ENCODE measurements around the gene FAM135A.
A peak's percentile ranks its signal among the peaks of the same experiment; 100 is the strongest.

FAM135A gene

DNA sequence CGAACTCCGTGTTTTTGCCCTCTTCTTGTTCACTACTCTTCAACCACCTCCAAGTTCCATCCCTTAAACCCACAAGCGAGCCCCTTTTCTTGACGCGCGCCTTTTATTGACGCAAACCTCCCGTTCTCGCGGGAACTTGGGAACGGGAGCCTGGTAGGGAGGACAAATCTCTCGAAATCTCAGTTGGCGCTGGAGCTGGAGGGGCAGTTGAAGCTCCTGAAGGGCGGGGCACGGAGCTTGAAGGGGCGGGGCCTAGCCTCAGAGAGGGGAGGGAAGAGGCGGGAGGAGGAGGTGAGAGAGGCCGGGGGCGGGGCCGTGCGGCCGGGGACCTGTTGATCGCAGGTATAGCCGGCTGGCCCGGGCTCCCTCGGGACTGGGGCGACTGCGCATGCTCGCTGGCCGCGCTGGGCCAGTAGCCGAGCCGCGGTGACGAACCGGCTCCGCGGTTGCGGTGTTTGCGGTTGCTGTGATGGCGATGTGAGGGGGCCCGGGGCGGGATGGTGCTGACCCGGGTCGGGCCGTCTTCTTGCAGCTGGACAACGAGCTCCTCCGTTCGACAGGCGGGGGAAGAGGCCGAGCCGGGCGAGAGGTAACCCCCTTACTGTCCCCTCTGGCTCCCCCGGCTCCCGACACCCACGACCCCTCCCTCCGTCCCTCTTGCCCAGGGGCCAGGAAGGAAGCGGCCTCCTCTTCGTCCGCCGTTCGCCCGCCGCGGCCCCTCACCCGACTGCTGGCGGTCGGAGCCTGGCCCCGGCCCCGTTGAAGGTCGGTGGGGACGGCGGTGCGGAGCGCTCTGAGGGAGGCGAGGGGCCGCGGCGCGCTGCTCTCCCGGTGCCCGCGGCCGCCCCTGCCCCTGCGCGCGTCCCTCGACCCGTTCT is at the start of gene FAM135A:
Gene FAM135A, plus strand, starts transcription at position 395 of the 878 bp plus-strand sequence. CDS start 14,835 bp downstream, outside the sequence.
- DNase-seq = peak; percentile 93

DNA sequence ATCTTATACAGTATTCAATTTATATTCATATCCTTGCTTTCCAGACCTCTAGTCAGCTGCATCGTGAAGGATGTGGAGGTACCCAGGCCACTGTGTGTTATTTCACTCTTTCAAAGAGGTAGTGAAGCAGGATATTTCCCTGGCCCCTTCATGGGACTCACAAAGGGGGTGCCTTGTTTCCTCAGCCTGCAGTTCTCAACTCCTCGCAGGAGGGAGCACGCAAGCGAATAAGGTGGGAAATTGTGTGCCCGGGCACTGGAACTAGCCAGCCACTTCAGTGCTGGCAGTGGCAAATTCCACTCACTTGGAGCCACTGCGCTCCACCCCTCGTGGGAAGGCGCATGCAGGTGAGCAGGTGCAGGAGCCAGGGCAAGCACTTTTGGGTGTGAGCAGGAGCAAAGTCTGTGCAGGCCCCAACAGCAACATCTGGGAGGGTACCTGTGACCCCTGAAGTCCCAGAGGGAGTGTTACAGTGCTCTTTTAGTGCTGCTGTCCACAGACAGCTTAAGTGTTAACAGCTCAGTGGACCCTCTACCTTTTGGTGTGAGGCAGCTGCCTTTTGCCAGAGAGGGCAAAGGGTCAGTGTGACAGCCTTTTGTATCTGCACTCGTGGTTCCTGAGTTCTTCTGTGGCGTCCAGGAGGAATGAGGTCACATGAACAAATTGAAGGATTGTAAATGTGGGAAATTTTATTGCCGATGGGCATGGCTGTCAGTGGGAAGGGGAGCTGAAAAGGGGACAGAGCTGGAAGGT is 49.4 kb upstream of the FAM135A start:
- DNase-seq = no peak

DNA sequence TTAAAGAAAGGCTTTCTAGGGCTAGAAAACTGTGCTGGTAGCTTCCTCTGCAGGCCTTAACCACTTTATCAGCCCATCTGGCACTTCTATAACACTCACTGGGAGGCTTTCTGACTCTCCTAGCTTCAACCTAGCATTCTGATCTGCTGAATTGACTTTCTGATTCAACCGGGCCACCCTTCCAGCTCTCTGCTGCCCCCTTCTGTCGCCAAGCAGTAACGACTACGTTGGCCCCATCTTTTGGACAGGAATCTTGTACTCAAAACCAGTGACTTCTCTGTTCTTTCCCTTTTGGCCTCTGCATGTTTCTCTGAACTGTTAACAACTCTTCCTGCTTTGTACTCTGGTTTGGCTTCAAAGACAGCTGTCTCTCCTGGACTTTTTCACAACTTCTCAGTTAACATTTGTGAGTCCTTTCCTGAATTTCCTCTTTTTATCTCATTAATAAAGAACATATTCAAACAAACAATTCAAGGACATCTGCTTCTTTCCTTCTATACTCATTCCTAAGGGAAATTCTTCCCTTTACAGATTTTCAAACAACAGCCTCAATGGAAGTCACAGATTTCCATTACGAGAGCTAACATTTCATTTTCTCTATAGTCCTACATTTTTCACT is 43.9 kb upstream of the FAM135A start:
- peak; percentile 34 for DNase-seq

DNA sequence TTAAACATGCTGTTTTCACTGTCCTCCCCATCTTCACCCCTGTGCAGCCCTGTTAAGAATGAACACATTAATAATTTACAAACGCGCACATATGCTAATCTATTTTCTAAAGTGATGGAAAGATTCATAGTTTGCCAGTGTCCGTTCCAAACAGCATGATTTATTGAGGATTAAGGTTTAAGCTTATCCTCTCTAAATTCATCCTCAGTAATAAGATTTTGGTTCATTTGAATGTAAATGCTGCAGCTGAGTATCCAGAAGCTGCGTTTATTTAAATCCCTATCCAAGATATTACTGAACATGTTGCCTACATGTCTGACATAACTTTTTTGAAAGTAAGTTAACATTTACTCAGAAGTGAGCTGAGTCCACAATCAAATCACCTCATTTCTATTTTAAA is 42.8 kb upstream of the FAM135A start:
- no peak for DNase-seq

DNA sequence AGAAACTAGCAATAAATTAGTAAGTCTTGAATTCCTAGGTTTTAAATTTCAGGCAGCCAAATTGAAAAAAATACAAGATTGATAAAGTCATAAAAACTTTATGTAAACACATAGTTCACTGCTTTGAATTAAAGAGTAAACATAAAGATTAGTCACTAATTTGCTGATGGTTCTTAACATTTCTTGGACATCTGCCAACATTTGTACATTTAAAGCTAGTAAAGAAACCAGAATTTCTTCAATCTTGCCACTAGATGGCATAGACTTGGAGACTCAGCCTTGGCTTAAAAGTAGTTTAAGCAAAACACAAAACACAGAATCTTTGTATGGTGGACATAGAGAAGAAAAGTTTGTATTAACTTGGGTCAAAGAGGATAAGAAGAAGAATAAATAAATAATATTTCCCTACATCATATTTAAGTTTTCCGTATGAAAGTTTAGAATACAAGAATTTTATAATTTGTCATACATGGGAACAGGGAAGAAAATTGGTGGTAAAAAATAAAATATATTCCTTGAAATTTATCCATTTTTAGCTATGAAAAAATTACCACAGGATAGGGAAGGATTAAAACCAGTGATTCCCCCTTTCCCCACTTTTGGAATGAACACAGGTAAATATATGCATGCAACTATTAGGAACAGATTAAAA is 41.7 kb upstream of the FAM135A start:
- peak; percentile 54 for DNase-seq

DNA sequence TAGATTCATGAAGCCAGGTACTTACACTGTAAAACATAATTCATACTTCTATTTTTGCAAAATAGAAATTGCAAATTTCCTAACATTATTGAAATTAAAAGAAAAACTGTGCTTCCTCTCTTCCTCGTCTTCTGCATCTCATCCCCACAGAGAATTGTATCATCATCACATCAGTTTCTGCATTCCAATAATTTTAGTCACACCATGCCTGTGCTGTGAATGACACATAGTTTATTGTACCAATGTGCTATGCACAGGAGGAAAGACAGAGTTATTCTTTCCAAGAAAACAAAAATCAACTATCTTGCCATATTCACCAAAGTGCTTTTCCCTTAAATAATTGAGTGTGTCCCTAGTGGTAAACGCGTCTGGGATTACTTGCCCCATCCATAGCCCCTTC is 38.1 kb upstream of the FAM135A start:
- DNase-seq = no peak

DNA sequence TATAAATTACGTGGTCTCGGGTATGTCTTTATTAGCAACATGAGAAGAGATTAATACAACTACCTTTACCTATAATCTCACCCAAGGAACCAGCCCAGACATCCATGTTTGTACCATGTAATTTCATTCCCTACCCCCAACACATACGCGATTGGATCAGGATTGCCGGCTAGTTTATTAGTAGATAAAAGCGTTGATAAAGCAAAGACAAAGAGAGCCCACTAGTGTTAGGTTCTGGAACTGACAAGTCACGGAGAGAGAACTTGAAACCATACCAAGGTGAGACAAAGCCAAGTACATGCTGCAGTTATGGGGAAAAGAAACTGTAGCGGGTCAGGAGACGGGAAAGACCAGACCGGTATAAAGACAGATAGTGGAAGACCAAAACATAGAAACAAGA is 37.4 kb upstream of the FAM135A start:
- no peak for DNase-seq

DNA sequence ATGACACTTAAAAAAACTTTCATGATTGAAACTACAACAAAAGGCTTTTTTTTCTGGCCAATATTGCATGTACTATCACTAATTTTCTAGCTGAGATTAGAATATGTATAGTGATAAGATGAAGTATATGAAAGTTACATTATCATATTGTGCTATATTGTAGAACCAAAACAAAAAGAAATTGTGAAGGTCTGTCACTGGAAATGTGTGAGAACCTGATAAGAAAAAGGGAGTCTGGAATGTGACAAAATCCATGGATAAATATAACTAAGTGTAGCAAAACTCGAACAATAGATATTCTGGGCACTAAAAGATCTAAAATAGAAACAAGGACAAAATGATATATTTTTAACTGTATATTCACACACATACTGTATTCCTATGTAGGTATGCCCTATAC is 36.7 kb upstream of the FAM135A start:
- no peak for DNase-seq

DNA sequence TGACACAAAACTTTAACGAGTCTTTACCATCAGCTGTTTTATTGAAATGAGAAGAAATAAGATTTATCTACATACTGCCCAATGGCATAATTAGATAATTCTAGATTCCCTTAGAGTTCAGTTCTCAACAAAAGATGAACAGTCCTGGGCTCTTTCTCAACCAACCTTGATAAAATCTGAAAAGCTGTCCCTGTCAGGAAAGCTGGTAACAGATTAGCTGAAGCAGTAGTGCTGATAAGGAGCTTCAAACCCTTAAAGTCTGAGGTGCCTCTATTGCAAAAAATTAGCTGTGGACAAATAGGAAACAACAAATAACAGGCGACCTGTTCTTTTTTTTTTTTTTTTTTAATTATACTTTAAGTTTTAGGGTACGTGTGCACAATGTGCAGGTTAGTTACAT is 35.9 kb upstream of the FAM135A start:
- DNase-seq = no peak

DNA sequence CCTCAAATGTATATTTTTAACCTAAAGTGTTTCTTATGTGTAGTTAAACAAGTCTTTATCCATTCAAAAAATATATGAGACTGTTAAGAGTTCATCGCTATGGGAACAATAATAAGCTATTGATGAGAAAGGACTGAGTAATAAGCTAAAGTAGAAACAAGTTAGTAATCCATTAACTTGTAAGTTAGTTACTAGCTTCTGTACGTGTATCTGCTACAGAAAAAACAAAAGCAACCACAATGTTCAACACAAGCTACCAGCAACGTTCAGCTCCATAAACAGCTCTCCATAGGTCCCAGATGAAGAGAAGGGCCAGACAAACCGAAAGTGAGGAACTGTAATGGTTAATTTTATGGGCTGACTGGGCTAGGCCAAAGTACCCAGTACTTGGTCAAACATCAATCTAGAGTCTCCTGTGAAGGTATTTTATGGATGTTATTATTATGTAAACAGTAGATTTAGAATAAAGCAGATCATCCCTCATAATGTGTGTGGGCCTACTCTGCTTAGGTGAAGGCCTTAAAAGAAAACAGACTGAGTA is 33.8 kb upstream of the FAM135A start:
- DNase-seq = no peak

DNA sequence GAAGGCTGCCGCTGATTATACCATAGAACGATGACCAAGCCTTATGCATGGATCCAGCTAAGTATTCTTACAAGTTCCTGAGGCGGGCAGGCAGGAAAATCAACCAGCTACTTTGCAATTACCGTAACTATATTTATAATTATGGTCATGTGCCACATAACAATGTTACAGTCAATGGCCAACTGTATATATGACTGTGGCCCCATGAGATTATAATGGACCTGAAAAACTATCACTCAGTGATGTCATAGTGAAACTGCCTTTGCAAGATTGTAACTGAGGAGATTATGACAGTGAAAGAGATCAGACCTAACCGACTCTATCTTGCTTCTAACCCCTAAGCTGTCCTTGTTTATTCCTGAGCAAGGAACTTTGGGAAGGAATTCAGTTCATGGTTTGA is 33.1 kb upstream of the FAM135A start:
- no peak for DNase-seq

DNA sequence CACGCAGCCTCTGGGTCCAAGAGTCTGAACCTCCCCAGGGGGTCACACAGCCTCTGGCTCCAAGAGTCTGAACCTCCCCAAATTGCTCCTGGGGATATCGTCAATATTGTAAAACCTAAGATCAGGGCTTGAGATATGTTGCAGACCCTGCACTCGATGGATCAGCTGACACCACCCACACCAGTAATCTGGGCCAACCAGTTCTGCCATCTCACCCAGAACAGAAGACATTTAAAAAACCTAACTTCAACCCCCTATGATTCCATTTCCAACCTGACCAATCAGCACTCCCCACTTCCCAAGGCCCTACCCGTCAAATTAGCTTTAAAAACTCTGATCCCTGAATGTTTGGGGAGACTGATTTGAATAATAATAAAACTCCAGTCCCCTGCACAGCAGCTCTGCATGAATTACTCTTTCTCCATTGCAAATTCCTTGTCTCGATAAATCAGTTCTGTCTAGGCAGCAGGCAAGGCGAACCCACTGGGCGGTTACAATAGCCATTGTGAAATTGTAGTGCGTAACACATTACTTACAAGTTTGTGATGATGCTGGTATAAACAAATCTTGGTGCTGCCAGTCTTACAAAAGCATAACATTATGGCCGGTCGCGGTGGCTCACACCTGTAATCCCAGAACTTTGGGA is 32.4 kb upstream of the FAM135A start:
- DNase-seq = no peak

DNA sequence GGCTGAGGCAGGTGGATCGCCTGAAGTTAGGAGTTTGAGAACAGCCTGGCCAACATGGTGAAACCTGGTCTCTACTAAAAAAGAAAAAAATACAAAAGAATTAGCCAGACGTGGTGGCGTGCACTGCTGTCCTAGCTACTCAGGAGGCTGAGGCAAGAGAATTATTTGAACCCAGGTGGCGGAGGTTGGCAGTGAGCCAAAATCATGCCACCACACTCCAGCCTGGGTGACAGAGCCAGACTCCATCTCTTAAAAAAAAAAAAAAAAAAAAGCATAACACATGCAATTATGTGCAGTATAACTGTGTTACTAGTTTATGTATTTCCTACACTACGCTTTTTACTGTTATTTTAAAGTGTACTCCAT is 31.9 kb upstream of the FAM135A start:
- no peak for DNase-seq

DNA sequence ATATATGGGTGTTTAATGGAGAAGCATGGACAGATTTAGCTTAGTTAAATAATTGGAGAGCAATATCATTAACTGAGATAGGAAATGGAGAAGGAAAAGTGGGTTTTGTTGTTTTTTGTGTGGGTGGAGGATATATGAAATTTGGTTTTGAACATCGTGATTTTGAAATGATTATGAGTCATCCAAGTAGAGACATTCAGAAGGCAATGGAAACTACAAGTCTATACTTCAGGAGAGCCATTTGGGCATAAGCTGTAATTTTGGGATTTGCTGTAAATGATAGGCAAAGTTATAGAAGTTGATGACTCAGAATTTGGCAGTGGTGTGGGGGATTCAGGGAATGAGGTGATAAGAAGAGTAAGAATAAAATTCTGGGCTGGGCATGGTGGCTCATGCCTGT is 27.4 kb upstream of the FAM135A start:
- peak; percentile 3 for DNase-seq

DNA sequence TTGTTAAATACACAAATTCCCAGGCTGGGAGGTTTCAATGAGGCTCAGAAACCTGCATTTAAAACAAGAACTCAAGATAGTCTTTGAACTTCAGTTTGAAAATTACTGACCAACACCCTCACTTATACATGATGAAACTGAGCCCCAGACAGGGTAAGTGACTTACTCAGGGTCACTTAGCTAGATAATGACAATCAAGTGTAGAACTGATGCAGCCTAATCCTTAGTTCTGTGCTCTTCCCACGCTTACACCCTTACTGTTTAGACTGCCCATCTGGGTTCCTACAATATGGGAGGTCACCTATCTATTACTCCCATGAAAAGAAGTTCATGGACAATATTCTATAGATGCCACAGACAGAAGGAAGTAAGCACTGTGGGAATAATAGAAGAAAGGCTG is 24.5 kb upstream of the FAM135A start:
- no peak for DNase-seq

DNA sequence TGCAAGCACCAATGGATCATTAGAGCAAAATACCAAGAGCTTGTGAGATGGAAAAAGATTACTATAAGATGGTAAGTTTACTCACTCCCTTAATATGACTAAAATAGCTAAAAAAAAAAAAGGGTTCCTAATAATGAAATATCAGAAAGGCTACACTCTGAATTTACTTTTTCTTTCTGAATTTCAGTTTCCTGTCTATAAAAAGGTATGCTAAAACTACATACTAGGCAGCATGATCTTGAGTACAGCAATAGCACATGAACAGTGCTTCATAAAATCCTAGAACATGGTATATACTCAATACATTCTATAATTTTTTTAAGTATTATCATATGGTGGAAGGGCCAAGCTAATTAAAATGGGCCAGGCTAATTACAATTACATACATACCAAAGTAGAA is 24.0 kb upstream of the FAM135A start:
- DNase-seq = no peak

DNA sequence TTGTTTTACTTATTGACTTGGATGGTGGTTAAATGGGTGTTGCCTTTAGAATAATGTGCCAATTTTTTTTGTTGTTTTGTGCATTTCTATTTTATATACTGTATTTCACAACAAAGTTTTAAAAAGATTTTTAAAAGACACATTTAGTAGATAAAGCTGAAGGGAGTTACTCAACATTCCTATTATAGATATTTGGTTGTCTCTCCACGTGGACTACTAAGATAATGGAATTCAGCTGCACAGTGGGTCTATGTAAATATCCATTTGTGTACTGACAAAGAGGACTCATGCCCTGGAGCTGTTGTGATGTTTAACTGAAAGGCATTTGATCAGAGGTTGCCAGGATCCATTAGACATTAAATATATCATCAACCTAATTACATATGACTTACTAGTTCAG is 23.2 kb upstream of the FAM135A start:
- DNase-seq = no peak

DNA sequence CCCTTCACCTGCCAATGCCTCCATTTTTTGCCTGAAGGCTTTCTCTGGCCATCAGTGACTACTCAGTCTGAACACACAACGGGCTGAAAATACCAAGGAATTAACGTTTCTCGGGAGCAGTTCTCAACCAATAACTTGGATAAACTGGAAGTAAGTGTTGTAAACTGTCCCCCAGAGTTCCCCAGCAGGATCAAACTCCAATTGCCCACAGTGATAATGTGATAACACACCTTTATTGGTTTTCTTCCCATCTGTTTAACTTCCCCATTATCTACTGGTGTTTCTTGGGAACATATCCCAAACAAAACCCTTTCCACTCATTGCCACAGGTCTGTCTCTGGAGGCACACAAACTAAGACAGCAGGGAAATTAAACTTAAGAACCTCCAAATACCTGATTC is 21.8 kb upstream of the FAM135A start:
- DNase-seq = no peak

DNA sequence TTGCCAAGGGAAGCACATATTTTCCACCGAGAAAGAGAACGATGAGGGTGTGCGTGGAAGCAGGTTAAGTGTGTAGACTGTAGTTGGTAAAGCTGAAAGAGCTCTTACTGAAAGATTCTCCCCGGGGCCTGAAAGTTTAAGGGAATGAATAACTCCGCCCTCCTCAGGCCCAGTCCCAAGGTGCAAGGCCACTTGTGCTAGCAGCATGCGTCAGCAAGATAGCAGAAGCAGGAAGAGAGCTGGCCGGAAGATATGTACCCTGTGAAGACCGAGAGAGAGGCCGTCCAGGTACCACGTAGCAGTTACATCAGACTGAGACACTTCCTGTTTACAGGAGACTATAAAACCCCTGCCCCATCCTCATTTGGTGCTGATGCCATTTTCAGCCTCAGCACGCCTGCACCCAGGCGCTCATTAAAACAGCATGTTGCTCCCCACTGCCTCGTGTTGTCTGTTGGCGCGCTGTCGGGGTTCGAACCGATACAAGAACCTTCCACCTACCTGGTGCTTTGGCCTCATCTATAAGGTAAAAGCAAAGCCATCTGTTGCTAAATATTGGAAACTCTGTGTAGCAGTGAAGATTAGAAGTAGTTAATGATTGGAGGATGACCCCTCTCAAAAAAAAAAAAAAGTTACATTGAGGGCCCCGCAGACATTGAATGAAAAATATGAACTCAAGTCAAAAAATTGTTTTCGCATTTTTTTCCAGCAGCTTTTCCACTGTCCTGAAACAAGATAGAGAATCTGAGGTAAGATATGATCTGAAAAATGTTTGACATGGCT is 18.6 kb upstream of the FAM135A start:
- DNase-seq = no peak

DNA sequence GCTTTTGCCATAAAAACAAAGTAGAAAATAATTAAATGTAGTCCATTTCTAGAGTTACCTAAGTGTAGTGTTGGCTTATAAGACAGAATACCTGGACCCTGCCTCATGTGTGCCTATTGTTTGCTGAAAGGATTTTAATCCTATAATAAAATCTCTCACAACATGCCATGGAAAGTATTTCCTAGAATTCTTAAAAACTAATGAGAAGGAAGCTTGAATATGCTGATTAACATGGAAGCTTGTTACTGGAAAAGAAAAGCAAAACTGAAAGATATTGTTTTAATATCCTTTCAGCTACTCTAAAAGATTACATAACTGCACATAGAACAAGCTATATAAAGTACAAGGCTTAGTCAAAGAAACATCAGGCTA is 18.0 kb upstream of the FAM135A start:
- no peak for DNase-seq

DNA sequence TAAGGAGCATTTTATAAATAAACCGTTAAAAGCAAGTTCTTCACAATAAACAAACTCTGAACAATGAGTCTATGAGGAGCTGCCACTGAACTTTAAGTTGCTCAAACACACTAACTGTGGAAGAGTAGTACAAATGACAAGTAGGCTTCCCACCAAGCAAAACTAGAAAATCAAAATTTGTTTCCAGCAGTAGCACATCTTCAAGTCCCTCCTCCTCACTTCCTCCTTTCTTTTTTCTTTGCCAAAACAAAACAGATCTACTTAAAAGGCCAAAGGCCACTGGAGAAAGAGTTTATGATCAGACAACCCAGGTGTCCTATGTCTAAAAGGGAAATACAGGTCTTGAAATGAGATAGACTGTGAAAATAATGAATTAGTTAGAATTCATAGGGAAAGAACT is 17.1 kb upstream of the FAM135A start:
- no peak for DNase-seq
